ENCODE data around the gene AKR7A2.

GRCh38 chr1:19328486-19328885 lies 16.5 kb upstream of the AKR7A2 start:
- TF ChIP-seq EZH2 (IDR thresholded peaks at IDR 0.05; ENCODE audit: low read length), result no peak
- TF ChIP-seq CTCF (optimal IDR thresholded peaks at IDR 0.05 in 1 of 3, IDR thresholded peaks at IDR 0.05 in 1 of 3, conservative IDR thresholded peaks at IDR 0.05 in 1 of 3; ENCODE audit: extremely low read depth in 1 of 3, insufficient read depth in 2 of 3, low read length in 3 of 3), result no peak
